Mesenchymal stem cell (in vitro differentiated cells and primary cell): ENCODE data around the gene LRRC56.

ENCODE experiments used
- DNase-seq: peaks from one replicate; pipeline ENCODE4 v3.0.0-alpha.2; 2013
- H2AFZ ChIP-seq: one replicate; pipeline ENCODE4 v1.6.1; 2013; ENCODE audit warnings: low read depth, mild to moderate bottlenecking, control low read depth, inconsistent platforms, low read length, moderate library complexity
- H2AK5ac ChIP-seq: 2 replicates; pipeline ENCODE4 v1.6.1; 2013; ENCODE audit warnings: low read length, moderate library complexity, mild to moderate bottlenecking, inconsistent platforms; ENCODE audit not compliant: severe bottlenecking
- H2BK120ac ChIP-seq: one replicate; pipeline ENCODE4 v1.6.1; 2013; ENCODE audit warnings: low read depth, mild to moderate bottlenecking, inconsistent platforms, low read length, moderate library complexity
- H2BK12ac ChIP-seq, 2 experiments: one replicate each; pipeline ENCODE4 v1.6.1; 2013; ENCODE audit warnings: inconsistent platforms in 2 of 2, low read length in 2 of 2, mild to moderate bottlenecking in 2 of 2, moderate library complexity in 2 of 2, control low read depth in 1 of 2
- H2BK15ac ChIP-seq: one replicate; pipeline ENCODE4 v1.6.1; 2013; ENCODE audit warnings: mild to moderate bottlenecking, low read depth, inconsistent platforms; ENCODE audit not compliant: poor library complexity, severe bottlenecking
- H2BK5ac ChIP-seq: 2 replicates; pipeline ENCODE4 v1.6.1; 2013; ENCODE audit warnings: low read depth, mild to moderate bottlenecking, low read length, control low read depth, inconsistent platforms; ENCODE audit not compliant: poor library complexity, severe bottlenecking
- H3K14ac ChIP-seq, 2 experiments: one replicate each; pipeline ENCODE4 v1.6.1; 2013; ENCODE audit warnings: inconsistent platforms in 2 of 2, low read length in 2 of 2, control low read depth in 1 of 2, mild to moderate bottlenecking in 1 of 2, moderate library complexity in 1 of 2
- H3K18ac ChIP-seq, 2 experiments: one replicate each; pipeline ENCODE4 v1.6.1; 2013; ENCODE audit warnings: inconsistent platforms in 2 of 2, low read length in 2 of 2, control low read depth in 1 of 2, low read depth in 1 of 2, mild to moderate bottlenecking in 1 of 2
- H3K23ac ChIP-seq, 2 experiments: one replicate each; pipeline ENCODE4 v1.6.1; 2013; ENCODE audit warnings: inconsistent platforms in 2 of 2, low read length in 2 of 2, mild to moderate bottlenecking in 2 of 2, moderate library complexity in 2 of 2, control low read depth in 1 of 2
- H3K27ac ChIP-seq: 2 replicates; pipeline ENCODE4 v1.5.1; 2013; ENCODE audit warnings: mild to moderate bottlenecking, moderate library complexity, low read length, control low read depth, inconsistent platforms; ENCODE audit not compliant: poor library complexity, severe bottlenecking
- H3K27me3 ChIP-seq, 2 experiments: 2 replicates each; pipeline versions ENCODE4 v1.6.1 to v1.7.0; 2013; ENCODE audit warnings: low read length in 2 of 2, mild to moderate bottlenecking in 2 of 2, moderate library complexity in 2 of 2, control low read depth in 1 of 2, inconsistent platforms in 1 of 2; ENCODE audit not compliant: control insufficient read depth in 1 of 2, insufficient read depth in 1 of 2
- H3K36me3 ChIP-seq, 2 experiments: 2 replicates each; pipeline versions ENCODE4 v1.6.1 to v1.7.0; 2013; ENCODE audit warnings: low read length in 2 of 2, control low read depth in 1 of 2, inconsistent platforms in 1 of 2, low read depth in 1 of 2, mild to moderate bottlenecking in 1 of 2; ENCODE audit not compliant: insufficient read depth in 2 of 2, control insufficient read depth in 1 of 2
- H3K4ac ChIP-seq, 2 experiments: one replicate each; pipeline ENCODE4 v1.6.1; 2013; ENCODE audit warnings: inconsistent platforms in 2 of 2, low read length in 2 of 2, mild to moderate bottlenecking in 2 of 2, moderate library complexity in 2 of 2, control low read depth in 1 of 2, low read depth in 1 of 2
- H3K4me1 ChIP-seq: 2 replicates; pipeline ENCODE4 v1.6.1; 2013; ENCODE audit warnings: low read depth, low read length, control low read depth; ENCODE audit not compliant: control insufficient read depth, insufficient read depth
- H3K4me2 ChIP-seq: 2 replicates; pipeline ENCODE4 v1.6.1; 2013; ENCODE audit warnings: low read length, mild to moderate bottlenecking, inconsistent platforms; ENCODE audit not compliant: poor library complexity, severe bottlenecking
- H3K4me3 ChIP-seq, 2 experiments: 2 replicates each; pipeline versions ENCODE4 v1.5.1 to v1.7.0; 2013; ENCODE audit warnings: low read length in 2 of 2, mild to moderate bottlenecking in 2 of 2, control low read depth in 1 of 2, low read depth in 1 of 2; ENCODE audit not compliant: insufficient read depth in 1 of 2
- H3K79me1 ChIP-seq: replicated peaks from 2 replicates; pipeline ENCODE4 v1.6.1; 2013; ENCODE audit warnings: mild to moderate bottlenecking, control low read depth, low read length, inconsistent platforms; ENCODE audit not compliant: poor library complexity, severe bottlenecking
- H3K9ac ChIP-seq: 2 replicates; pipeline ENCODE4 v1.7.0; 2013; ENCODE audit warnings: mild to moderate bottlenecking, low read length, moderate library complexity
- H3K9me3 ChIP-seq: 2 replicates; pipeline ENCODE4 v1.7.0; 2013; ENCODE audit warnings: mild to moderate bottlenecking, low read length; ENCODE audit not compliant: control insufficient read depth
- H4K8ac ChIP-seq: one replicate; pipeline ENCODE4 v1.6.1; 2013; ENCODE audit warnings: inconsistent platforms, mild to moderate bottlenecking, low read length, moderate library complexity
- H4K91ac ChIP-seq: one replicate; pipeline ENCODE4 v1.6.1; 2013; ENCODE audit warnings: mild to moderate bottlenecking, low read length, inconsistent platforms
- WGBS: methylation state at CpG from one replicate; pipeline ENCODE4 v1.1.7; 2013; ENCODE audit warnings: mixed read lengths; 5-methylcytosine and 5-hydroxymethylcytosine counted together

LRRC56 gene

GRCh38 chr11:507727-508515 is 29.4 kb upstream of the LRRC56 start:
- Histone ChIP-seq H4K91ac (peak overlapping the region; percentile 60), H3K14ac (peak overlapping the region in 1 of 2 experiments; percentile 68), H4K8ac (no peak overlapping the region), H3K4me3 (peak overlapping the region; percentile 57 to 85), H3K18ac (peak overlapping the region; percentile 55 to 83), H3K9ac (peak overlapping the region; percentile 90), H3K36me3 (peaks cover 27 to 37% of the 10 kb centered on the region in 2 experiments), H2BK120ac (peak overlapping the region; percentile 73), H3K79me1 (peaks cover 27% of the 10 kb centered on the region), H2BK15ac (no peak overlapping the region), H2BK12ac (no peak overlapping the region), H3K27me3 (no peaks in the 10 kb centered on the region), H3K27ac (no peak overlapping the region), H3K9me3 (no peaks in the 10 kb centered on the region), H3K23ac (peak overlapping the region in 1 of 2 experiments; percentile 46), H2AK5ac (no peak overlapping the region), H2BK5ac (peak overlapping the region; percentile 63), H3K4me1 (peaks cover 19% of the 10 kb centered on the region), H2AFZ (no peak overlapping the region), H3K4me2 (peak overlapping the region; percentile 86), H3K4ac (peak overlapping the region; percentile 5 to 64)
- peak; percentile 37 for DNase-seq
- 35% methylated on average over 44 of the region's 45 CpGs for WGBS

DNA sequence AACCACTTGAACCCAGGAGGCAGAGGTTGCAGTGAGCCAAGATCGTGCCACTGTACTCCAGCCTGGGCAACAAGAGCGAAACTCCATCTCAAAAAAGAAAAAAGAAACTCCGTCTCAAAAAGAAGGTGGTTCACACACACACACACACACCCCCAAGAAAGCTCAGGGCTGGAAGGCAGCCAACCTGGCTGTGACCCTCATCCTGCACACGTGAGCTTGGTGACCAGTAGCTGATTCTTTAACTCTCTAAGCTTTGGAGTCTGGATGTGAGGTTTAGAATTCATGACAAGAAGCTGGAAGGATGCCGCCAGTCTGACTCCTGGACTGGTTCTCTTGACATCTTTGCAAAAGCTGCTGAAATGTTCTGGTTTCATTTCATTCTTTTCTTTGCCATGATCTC is 28.4 kb upstream of the LRRC56 start:
- Histone ChIP-seq H3K27me3 (no peaks in the 10 kb centered on the region), H3K4me3 (no peak overlapping the region), H3K9ac (no peak overlapping the region), H4K8ac (no peak overlapping the region), H2AFZ (no peak overlapping the region), H2AK5ac (no peak overlapping the region), H2BK15ac (no peak overlapping the region), H3K36me3 (peaks cover 31 to 37% of the 10 kb centered on the region in 2 experiments), H3K9me3 (no peaks in the 10 kb centered on the region), H3K23ac (no peak overlapping the region), H3K4me2 (no peak overlapping the region), H3K18ac (no peak overlapping the region), H2BK12ac (no peak overlapping the region), H2BK120ac (no peak overlapping the region), H3K4me1 (peaks cover 20% of the 10 kb centered on the region), H3K14ac (no peak overlapping the region), H2BK5ac (no peak overlapping the region), H3K79me1 (peaks cover 24% of the 10 kb centered on the region), H3K4ac (no peak overlapping the region), H4K91ac (no peak overlapping the region), H3K27ac (no peak overlapping the region)
- no peak for DNase-seq
- 98% methylated on average over 3 of the region's 5 CpGs for WGBS

GRCh38 chr11:512761-513595 is 24.3 kb upstream of the LRRC56 start:
- no peak overlapping the region for H3K27ac ChIP-seq
- H2AFZ ChIP-seq = no peak overlapping the region
- 96% methylated on average over 28 of the region's 29 CpGs for WGBS

DNA sequence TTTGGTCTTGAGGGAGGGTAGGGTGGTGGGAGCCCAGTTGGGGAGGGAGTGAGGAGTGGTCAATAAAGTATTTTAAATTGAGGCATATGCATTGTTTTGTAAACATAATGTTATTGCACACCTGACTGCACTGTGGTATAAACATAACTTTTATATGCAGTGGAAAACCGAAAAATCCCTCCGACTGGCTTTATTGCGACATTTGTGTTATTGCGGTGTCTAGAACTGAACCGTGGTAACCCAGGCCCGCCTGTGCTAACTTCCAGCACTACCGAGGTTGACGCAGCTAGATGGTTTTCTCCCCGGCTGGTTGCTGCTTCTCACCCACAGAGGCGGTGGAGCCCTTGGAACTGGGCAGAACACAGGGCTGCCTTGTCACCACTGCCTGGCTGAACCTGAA is 22.7 kb upstream of the LRRC56 start:
- H3K4ac ChIP-seq = no peak overlapping the region
- no peak overlapping the region for H3K9ac ChIP-seq
- H3K4me1 ChIP-seq = peaks cover 14% of the 10 kb centered on the region
- H3K4me2 ChIP-seq = no peak overlapping the region
- 98% methylated on average over 10 of the region's 10 CpGs for WGBS
- H2AK5ac ChIP-seq = no peak overlapping the region
- H3K27me3 ChIP-seq = no peaks in the 10 kb centered on the region
- H2BK15ac ChIP-seq = no peak overlapping the region
- no peak overlapping the region for H2BK12ac ChIP-seq
- H3K27ac ChIP-seq = no peak overlapping the region
- no peak overlapping the region for H3K18ac ChIP-seq
- peaks cover 37 to 38% of the 10 kb centered on the region in 2 experiments for H3K36me3 ChIP-seq
- no peak for DNase-seq
- peaks cover 3% of the 10 kb centered on the region for H3K9me3 ChIP-seq
- H3K79me1 ChIP-seq = peaks cover 8% of the 10 kb centered on the region
- no peak overlapping the region for H3K14ac ChIP-seq
- H2AFZ ChIP-seq = no peak overlapping the region
- no peak overlapping the region for H3K23ac ChIP-seq
- H3K4me3 ChIP-seq = no peak overlapping the region
- no peak overlapping the region for H2BK120ac ChIP-seq
- no peak overlapping the region for H4K8ac ChIP-seq
- no peak overlapping the region for H4K91ac ChIP-seq
- H2BK5ac ChIP-seq = no peak overlapping the region

More at GRCh38 chr11:512761-513595, 24.3 kb upstream of the LRRC56 start:
- Histone ChIP-seq H3K14ac (no peak overlapping the region), H2BK12ac (no peak overlapping the region), H2AK5ac (no peak overlapping the region), H3K23ac (no peak overlapping the region), H3K4me1 (peaks cover 12% of the 10 kb centered on the region), H3K79me1 (peaks cover 12% of the 10 kb centered on the region), H3K27me3 (no peaks in the 10 kb centered on the region), H3K4me3 (no peak overlapping the region), H4K91ac (no peak overlapping the region), H3K9me3 (peaks cover 3% of the 10 kb centered on the region), H3K4me2 (no peak overlapping the region), H3K4ac (no peak overlapping the region), H2BK120ac (no peak overlapping the region), H2BK5ac (no peak overlapping the region), H3K36me3 (peaks cover 41 to 43% of the 10 kb centered on the region in 2 experiments), H4K8ac (no peak overlapping the region), H2BK15ac (no peak overlapping the region), H3K18ac (no peak overlapping the region), H3K9ac (no peak overlapping the region)
- no peak for DNase-seq
